Neural crest cell (in vitro differentiated cells): ENCODE data around the gene MAGOH. TPM values are rescaled to one million over a fixed set of nuclear protein-coding genes. Genes with fewer than 3 reads are reported as not detected.

Experiments used
- DNase-seq: peaks from one replicate; pipeline ENCODE4 v3.0.0; 2021; ENCODE audit warnings: low read depth, mixed read lengths, low spot score
- H3K27ac Mint-ChIP-seq: one replicate; pipeline ENCODE4 v1.8.0; 2021; ENCODE audit warnings: mild to moderate bottlenecking, mixed read lengths; ENCODE audit not compliant: unreplicated experiment
- H3K27me3 Mint-ChIP-seq: 2 replicates; pipeline ENCODE4 v1.8.0; 2021; ENCODE audit warnings: low read depth, mild to moderate bottlenecking, mixed read lengths
- H3K36me3 Mint-ChIP-seq: 2 replicates; pipeline ENCODE4 v1.8.0; 2021; ENCODE audit warnings: low read depth, mild to moderate bottlenecking, mixed read lengths
- H3K4me1 Mint-ChIP-seq: 2 replicates; pipeline ENCODE4 v1.8.0; 2021; ENCODE audit warnings: mixed read lengths
- H3K4me3 Mint-ChIP-seq: one replicate; pipeline ENCODE4 v1.8.0; 2021; ENCODE audit warnings: mild to moderate bottlenecking, mixed read lengths
- H3K9me3 Mint-ChIP-seq: 2 replicates; pipeline ENCODE4 v1.8.0; 2021; ENCODE audit warnings: mixed read lengths
- total RNA-seq: library from RNA; stranded (reverse); gene quantifications from 2 replicates; pipeline ENCODE4 v1.2.1, GENCODE V29; 2021
- TF ChIP-seq, protein P1 (sequence below): fragments of 200-600 bp; sonication (generic); conservative IDR thresholded peaks from 2 replicates; pipeline ENCODE4 v1.5.0; 2021; ENCODE audit warnings: antibody characterized with exemption, mild to moderate bottlenecking

The MAGOH gene
- total RNA-seq, 1 donor from 2014 or later = 76.6 TPM

DNA sequence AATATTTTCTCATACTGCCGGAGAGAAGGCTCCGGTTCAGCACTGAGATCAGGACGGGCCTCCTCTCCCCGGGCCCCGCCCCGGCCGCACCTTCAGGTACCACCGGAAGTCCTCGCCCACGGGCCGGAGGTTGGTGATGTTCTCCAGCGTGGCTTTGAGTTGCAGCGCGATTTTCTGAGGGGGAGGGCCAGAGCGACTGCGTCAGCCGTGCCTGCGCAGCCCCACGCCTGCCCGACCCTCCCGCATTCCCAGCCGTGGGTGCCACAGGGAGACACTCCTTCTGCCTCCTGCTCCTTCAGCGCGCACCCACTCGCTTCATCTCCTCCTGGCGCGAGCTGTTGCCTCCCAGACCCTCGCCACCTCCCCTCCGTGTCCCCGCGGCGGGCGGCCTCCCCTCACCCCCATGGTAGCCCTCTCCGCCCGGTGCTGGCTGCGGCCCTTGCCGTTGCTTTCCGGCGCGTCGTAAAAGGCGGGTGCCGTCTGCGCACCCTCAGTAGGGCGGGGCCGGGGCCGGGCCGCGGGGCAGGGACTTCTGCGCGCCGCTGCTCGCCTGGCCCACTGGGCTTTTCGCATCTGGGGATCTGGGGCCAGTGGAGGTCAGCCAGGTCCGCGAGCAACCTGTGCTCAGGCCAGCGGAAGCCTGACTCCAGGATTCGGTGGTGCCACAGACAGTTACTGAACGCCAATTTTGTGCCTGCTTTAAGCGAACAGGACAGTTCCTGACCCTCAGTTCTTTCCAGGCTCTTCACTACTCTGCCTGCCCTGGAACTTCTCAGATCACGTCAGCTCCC lies 18.0 kb downstream of the MAGOH start, which contains the start of gene CZIB:
Gene CZIB (minus strand): TSS at position 464 of the 791 bp plus-strand sequence. CDS start 59 bp downstream, at position 405.
- peak; percentile 91 for DNase-seq
- TF ChIP-seq, protein P1, sequence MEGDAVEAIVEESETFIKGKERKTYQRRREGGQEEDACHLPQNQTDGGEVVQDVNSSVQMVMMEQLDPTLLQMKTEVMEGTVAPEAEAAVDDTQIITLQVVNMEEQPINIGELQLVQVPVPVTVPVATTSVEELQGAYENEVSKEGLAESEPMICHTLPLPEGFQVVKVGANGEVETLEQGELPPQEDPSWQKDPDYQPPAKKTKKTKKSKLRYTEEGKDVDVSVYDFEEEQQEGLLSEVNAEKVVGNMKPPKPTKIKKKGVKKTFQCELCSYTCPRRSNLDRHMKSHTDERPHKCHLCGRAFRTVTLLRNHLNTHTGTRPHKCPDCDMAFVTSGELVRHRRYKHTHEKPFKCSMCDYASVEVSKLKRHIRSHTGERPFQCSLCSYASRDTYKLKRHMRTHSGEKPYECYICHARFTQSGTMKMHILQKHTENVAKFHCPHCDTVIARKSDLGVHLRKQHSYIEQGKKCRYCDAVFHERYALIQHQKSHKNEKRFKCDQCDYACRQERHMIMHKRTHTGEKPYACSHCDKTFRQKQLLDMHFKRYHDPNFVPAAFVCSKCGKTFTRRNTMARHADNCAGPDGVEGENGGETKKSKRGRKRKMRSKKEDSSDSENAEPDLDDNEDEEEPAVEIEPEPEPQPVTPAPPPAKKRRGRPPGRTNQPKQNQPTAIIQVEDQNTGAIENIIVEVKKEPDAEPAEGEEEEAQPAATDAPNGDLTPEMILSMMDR = no peak
- Mint-ChIP-seq H3K4me3 (peak within 1 kb of the TSS; percentile 92), H3K4me1 (peaks cover 34% of the 10 kb centered on the region), H3K27ac (peak within 1 kb of the TSS; percentile 96), H3K36me3 (no peaks in the 10 kb centered on the region), H3K27me3 (no peaks in the 10 kb centered on the region), H3K9me3 (no peaks in the 10 kb centered on the region)

DNA sequence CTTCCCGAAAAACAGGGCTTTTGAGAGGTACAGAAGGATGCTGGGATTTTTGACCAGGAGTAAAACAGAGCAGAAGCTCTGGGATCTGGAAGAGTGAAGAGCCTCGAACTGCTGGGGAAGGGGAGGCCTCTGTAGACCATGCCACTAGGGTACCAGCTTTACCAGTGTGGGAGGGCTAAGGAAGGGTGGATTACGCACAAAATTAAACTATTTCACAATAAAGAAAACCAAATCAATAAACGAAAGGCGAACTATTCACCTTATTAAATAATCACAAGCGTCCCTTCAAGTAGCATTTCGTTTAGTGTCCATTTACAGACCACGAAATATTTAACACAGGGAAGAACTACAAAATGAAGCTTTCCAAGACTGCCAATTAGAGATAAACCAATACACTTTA lies 18.6 kb downstream of the MAGOH start:
- TF ChIP-seq, protein P1 = no peak
- Mint-ChIP-seq H3K27me3 (no peaks in the 10 kb centered on the region), H3K27ac (peak overlapping the region; percentile 32), H3K36me3 (no peaks in the 10 kb centered on the region), H3K4me1 (peaks cover 39% of the 10 kb centered on the region), H3K4me3 (peak overlapping the region; percentile 92), H3K9me3 (no peaks in the 10 kb centered on the region)
- DNase-seq = no peak

DNA sequence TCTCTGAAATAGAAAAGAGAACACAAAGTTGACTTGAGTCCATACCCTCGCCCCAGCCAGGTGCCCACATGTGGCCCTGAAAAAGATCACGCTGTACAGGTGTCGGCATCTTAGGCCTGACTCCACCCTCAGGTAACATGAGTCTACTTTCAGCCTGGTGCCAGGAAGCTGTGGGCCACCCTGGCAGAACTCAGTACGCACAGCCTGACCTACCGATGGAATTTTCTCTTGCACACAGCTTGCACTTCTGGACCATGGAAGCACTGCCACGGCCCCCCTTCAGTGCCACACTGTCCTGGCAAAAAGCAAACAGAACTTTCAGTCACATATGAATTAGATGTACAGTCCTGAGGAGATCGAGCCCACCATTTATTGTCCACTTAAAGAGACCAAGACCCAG lies 20.1 kb downstream of the MAGOH start:
- Mint-ChIP-seq H3K4me3 (peak overlapping the region; percentile 92), H3K27ac (no peak overlapping the region)
- DNase-seq = no peak

DNA sequence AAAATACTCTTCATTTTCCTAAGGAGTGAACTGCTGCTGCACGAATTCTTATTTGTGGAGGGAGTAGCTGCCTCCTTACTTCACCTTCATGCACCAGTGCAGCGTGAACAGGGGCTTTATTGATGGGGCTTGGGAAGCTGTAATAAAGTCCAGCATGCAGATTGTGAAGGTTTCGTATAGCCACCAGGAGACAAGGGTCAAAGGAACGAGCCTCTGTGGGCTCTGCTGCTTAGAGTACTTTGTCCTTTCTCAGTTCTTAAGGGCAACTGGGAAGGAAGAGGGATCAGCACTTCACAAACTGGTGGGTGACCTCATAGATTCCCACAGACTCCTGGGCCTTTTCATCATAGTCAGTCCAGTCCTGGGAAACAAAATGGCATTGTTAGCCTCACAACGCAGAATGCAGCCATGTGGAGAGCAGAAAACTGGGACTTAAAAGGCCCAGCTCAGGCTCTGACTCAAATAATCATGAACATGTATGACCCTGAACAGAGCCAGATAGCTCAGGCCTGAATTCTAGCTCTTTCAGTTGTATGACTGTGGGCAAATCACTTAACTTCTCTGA lies 23.9 kb downstream of the MAGOH start:
- H3K36me3 Mint-ChIP-seq = peaks cover 22% of the 10 kb centered on the region
- DNase-seq = no peak
- peak overlapping the region; percentile 77 for H3K4me3 Mint-ChIP-seq
- peak overlapping the region; percentile 97 for H3K27ac Mint-ChIP-seq
- no peaks in the 10 kb centered on the region for H3K27me3 Mint-ChIP-seq
- peaks cover 34% of the 10 kb centered on the region for H3K4me1 Mint-ChIP-seq
- TF ChIP-seq, protein P1 = no peak
- no peaks in the 10 kb centered on the region for H3K9me3 Mint-ChIP-seq

More for the DNA sequence above, 20.1 kb downstream of the MAGOH start:
- Mint-ChIP-seq H3K36me3 (peaks cover 9% of the 10 kb centered on the region), H3K27me3 (no peaks in the 10 kb centered on the region), H3K4me1 (peaks cover 50% of the 10 kb centered on the region), H3K9me3 (no peaks in the 10 kb centered on the region)
- TF ChIP-seq, protein P1 = no peak

DNA sequence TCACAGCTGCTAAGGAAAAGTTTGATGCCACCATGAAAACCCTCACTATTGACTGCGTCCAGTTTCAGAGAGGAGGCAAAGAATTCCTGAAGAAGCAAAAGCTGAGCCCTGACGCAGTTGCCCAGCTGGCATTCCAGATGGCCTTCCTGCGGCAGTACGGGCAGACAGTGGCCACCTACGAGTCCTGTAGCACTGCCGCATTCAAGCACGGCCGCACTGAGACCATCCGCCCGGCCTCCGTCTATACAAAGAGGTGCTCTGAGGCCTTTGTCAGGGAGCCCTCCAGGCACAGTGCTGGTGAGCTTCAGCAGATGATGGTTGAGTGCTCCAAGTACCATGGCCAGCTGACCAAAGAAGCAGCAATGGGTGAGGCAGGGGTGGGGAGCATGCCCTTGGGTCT lies 27.4 kb downstream of the MAGOH start:
- Mint-ChIP-seq H3K9me3 (peaks cover 10% of the 10 kb centered on the region), H3K4me3 (no peak overlapping the region), H3K36me3 (peaks cover 49% of the 10 kb centered on the region), H3K4me1 (peaks cover 18% of the 10 kb centered on the region), H3K27me3 (no peaks in the 10 kb centered on the region), H3K27ac (no peak overlapping the region)
- no peak for DNase-seq
- TF ChIP-seq, protein P1 = no peak
